ENCODE measurements around the gene KLF4.

GRCh38 chr9:107484117-107484723 lies 5.3 kb downstream of the KLF4 start:
- TF ChIP-seq, protein P1, sequence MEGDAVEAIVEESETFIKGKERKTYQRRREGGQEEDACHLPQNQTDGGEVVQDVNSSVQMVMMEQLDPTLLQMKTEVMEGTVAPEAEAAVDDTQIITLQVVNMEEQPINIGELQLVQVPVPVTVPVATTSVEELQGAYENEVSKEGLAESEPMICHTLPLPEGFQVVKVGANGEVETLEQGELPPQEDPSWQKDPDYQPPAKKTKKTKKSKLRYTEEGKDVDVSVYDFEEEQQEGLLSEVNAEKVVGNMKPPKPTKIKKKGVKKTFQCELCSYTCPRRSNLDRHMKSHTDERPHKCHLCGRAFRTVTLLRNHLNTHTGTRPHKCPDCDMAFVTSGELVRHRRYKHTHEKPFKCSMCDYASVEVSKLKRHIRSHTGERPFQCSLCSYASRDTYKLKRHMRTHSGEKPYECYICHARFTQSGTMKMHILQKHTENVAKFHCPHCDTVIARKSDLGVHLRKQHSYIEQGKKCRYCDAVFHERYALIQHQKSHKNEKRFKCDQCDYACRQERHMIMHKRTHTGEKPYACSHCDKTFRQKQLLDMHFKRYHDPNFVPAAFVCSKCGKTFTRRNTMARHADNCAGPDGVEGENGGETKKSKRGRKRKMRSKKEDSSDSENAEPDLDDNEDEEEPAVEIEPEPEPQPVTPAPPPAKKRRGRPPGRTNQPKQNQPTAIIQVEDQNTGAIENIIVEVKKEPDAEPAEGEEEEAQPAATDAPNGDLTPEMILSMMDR (conservative IDR thresholded peaks at IDR 0.05; ENCODE audit: low read length), result peak; percentile 37
- TF ChIP-seq EZH2phosphoT487 (IDR thresholded peaks at IDR 0.05; ENCODE audit: borderline replicate concordance), result no peak

Measured in Loucy (cell line).